HG03025 (cell line): ENCODE data around the gene MAP1A.
"Not testable (repeated sequence)": the region's sequence is repeated elsewhere in the genome, so short reads cannot be mapped to it uniquely, and the experiment has no call there.

Experiments used
- ATAC-seq: cut with Tn5 transposase; IDR thresholded peaks from one replicate; pipeline ENCODE4 v1.9.1; 2021; ENCODE audit warnings: mild to moderate bottlenecking, moderate library complexity; ENCODE audit not compliant: unreplicated experiment, low FRiP score

The MAP1A gene

DNA sequence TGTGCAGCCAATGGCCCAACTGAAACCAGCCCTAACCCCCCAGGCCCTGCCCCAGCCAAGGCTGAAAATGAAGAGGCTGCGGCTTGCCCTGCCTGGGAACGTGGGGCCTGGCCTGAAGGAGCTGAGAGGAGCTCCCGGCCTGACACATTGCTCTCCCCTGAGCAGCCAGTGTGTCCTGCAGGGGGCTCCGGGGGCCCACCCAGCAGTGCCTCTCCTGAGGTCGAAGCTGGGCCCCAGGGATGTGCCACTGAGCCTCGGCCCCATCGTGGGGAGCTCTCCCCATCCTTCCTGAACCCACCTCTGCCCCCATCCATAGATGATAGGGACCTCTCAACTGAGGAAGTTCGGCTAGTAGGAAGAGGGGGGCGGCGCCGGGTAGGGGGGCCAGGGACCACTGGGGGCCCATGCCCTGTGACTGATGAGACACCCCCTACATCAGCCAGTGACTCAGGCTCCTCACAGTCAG is 11.2 kb downstream of the MAP1A start:
- ATAC-seq: no peak

GRCh38 chr15:43529141-43529540 is 11.7 kb downstream of the MAP1A start:
- no peak for ATAC-seq

DNA sequence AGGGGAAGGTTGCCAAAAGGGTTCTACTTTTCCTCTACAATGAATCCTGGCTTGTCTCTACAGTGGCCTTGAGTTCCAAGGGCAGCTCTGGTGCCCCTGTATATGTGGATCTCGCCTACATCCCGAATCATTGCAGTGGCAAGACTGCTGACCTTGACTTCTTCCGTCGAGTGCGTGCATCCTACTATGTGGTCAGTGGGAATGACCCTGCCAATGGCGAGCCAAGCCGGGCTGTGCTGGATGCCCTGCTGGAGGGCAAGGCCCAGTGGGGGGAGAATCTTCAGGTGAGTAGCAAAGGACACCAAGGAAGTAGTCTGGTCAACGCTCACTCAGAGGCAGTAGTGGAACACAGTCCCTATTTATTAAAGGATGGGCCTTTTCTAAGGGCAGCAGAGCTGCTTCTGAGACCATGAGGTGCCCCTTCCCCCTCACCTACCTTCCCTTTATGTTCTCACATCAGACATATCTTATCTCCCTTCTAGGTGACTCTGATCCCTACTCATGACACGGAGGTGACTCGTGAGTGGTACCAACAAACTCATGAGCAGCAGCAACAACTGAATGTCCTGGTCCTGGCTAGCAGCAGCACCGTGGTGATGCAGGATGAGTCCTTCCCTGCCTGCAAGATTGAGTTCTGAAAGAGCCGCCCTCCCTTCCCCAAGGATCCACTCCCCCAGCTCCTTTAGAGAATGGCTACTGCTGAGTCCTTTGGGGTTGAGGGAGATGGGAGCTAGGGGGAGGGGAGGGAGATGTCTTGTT is 12.4 kb downstream of the MAP1A start:
- ATAC-seq: no peak

DNA sequence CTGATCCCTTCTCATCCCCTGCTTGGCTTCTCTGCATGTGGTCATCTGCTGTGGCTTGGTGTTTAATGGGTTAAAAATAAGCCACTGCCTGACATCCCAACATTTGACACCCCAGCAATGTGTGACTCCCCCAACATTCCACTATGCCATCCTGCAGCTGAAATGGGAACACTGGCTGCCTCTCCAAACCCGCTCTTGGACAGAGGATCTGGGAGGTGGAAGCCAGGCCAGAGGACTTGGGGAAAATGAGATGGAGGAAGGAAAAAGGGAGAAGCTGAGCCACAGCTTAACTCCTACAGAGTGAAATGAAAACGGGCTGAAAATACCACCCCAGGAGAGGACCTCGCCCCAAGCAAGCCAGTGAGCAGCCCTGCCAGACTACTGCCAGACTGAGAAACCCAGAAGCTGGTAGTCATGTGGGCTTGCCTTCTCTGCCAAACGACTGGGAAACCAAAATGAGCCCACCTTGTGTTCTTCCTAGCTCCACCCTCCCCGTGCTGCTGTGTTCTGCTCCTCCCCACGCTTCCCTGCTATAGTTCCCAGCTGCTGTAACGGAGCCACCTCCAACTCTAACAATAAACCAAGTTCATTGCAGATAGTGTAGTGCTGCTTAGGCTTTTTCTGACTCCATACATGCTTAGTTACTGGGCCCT is 13.7 kb downstream of the MAP1A start:
- ATAC-seq: no peak

GRCh38 chr15:43532826-43533225 is 15.4 kb downstream of the MAP1A start:
- not testable (repeated sequence) for ATAC-seq

DNA sequence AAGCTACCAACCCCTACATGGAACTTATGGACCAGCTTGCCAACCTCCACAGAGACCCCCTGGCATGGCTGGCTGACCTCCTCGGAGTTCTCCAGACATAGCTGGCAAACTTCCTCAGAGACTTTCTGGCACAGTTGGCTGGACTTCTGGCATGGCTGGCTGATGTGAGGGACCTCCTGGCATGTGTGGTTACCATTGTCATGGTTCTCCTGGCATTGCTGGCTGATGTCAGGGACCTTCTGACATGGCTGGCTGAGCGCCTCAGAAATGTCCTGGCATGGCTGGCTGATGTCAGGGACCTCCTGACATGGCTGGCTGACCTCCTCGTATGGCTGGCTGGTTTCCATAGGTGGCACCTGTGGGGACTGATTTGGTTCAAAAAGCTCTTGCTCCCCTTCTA is 17.5 kb downstream of the MAP1A start:
- ATAC-seq: no peak

GRCh38 chr15:43538091-43538490 is 20.7 kb downstream of the MAP1A start:
- ATAC-seq: no peak

GRCh38 chr15:43541785-43542184 is 24.4 kb downstream of the MAP1A start:
- ATAC-seq: no peak

- no peak for ATAC-seq
These were observed 26.9 kb downstream of the MAP1A start for GRCh38 chr15:43544266-43544665.

- no peak for ATAC-seq
These were observed 28.0 kb downstream of the MAP1A start for GRCh38 chr15:43545426-43545825.

DNA sequence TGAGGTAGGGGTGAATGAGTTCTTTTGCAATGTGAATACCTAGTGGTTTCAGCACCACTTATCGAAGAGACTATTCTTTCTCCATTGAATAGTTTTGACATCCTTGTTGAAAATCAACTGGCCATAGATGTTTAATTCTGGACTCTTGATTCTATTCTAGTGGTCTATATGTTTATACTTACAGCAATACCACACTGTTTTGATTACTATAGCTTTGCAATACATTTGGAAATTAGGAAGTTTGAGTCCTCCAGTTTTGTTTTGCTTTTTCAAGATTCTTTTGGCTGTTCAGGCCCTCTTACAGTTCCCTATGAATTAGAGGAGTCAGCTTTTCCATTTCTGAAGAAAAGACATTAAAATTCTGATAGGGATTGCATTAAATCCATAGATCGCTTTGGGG is 30.1 kb downstream of the MAP1A start:
- ATAC-seq: no peak

DNA sequence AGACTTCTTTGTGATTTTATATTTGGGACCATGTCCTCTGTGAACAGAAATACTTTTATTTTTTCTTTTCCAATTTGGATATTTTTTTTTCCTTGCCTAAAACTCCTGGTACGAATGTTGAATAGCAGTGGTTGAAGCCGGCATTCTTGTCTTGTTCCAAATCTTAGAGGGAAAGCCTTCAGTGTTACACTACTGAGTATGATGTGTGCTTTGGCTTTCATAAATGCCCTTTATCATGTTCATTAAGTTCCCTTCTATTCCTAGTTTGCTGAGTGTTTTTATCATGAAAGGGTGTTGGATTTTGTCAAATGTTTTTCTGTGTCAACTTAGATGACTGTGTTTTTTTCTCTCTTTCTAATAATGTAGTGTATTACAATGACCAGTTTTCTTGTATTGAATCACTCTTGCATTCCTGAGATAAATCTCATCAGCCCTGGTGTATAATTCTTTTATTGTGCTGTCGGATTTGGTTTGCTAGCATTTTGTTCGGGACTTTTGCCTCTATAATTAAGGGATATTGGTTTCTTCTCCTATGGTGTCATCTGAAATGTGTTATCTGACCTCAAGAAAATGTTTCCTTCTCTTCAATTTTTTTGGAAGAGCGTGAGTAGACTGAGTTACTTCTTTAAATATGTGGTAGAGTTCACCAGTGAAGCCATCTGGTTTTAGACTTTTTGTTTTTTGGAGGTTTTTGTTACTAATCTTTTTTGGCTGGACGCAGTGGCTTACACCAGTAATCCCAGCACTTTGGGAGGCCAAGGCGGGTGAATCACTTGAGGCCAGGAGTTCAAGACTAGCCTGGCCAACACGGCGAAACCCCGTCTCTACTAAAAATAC is 33.3 kb downstream of the MAP1A start:
- ATAC-seq: no peak

DNA sequence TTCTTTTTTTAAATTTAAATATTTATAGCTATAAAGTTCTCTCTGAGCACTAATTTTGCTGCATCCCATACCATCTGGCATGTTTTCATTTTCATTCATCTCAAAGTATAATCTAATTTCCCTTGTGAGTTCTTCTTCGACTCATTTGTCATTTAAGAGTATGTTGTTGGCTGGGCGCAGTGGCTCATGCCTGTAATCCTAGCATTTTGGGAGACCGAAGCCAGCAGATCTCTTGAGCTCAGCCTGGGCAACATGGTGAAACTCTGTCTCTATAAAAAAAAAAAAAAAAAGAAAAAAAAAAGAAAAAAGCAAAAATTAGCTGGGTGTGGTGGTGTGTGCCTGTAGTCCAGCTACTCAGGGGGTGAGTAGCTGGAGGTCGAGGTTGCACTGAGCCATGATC is 34.8 kb downstream of the MAP1A start:
- no peak for ATAC-seq

DNA sequence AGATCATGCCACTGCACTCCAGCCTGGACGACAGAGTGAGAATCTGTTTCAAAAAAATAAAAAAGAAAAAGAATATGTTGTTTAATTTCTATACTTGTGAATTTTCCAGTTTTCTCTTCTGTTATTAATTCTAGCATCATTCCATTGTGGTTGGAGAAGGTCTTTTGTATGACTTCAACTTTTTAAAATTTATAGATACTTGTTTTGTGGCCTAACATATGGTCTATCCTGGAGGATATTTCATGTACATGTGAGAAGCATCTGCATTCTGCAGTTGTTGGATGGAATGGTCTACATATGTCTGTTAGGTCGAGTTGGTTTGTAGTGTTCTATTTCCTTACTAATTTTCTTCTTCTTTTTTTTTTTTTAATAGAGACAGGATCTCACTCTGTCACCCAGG is 35.6 kb downstream of the MAP1A start:
- ATAC-seq: no peak

- ATAC-seq: not testable (repeated sequence)
These were observed 45.3 kb downstream of the MAP1A start for GRCh38 chr15:43562753-43563152.

- not testable (repeated sequence) for ATAC-seq
These were observed 46.4 kb downstream of the MAP1A start for GRCh38 chr15:43563793-43564192.

DNA sequence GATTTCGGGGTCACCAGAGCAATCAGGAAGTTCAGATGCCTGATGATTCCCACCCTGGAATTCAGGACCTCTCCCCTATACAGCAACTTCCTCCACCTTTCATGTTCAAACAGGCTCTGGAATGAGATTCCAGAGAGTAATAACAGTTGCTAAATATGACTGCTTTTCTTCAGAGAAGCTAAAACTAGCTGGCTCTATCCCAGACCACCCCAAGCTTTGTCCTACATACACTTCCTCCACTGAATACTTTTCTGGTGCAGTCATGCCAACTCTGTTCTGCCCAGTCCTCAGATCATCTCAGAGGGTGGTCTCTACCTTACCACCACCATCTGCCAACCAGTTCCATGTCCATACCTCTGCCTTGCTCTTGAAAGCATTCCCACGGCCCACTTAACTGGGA is 49.2 kb downstream of the MAP1A start:
- not testable (repeated sequence) for ATAC-seq

DNA sequence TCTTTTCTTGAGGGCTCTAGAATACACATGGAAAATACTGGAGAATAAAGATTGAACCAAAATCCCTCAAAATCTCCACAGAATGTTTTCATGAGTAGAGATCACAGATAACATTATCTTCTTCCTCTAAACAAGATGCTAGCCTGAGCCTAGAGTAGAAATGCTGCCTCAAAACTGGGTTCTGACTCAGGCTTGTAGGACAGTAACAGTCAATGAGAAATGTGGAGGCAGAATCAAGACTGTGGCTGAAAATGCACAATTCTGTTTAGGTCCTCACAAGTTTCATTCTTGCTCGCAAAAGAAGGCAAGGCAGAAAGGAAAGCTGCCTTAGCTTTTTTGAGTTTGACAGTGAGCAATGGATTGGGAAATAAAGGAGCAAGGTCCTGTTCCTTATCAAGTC is 57.2 kb downstream of the MAP1A start:
- not testable (repeated sequence) for ATAC-seq
